ENCODE data around the gene GRB2.
"Not testable (repeated sequence)": the region's sequence is repeated elsewhere in the genome, so short reads cannot be mapped to it uniquely, and the experiment has no call there.

DNA sequence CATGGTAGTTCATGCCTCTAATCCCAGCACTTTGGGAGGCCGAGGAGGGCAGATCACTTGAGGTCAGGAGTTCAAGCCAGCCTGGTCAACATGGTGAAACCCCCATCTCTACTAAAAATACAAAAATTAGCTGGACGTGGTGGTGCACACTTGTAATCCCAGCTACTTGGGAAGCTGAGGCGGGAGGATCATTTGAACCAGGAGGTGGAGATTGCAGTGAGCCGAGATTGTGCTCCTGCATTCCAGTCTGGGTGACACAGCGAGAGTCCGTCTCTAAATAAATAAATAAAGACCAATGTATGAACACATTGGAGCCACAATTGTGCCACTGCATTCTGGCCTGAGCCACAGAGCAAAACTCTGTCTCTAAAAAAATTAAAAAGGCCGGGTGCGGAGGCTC lies 31.9 kb upstream of the GRB2 start:
- TF ChIP-seq, protein P1, sequence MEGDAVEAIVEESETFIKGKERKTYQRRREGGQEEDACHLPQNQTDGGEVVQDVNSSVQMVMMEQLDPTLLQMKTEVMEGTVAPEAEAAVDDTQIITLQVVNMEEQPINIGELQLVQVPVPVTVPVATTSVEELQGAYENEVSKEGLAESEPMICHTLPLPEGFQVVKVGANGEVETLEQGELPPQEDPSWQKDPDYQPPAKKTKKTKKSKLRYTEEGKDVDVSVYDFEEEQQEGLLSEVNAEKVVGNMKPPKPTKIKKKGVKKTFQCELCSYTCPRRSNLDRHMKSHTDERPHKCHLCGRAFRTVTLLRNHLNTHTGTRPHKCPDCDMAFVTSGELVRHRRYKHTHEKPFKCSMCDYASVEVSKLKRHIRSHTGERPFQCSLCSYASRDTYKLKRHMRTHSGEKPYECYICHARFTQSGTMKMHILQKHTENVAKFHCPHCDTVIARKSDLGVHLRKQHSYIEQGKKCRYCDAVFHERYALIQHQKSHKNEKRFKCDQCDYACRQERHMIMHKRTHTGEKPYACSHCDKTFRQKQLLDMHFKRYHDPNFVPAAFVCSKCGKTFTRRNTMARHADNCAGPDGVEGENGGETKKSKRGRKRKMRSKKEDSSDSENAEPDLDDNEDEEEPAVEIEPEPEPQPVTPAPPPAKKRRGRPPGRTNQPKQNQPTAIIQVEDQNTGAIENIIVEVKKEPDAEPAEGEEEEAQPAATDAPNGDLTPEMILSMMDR (IDR thresholded peaks at IDR 0.05): not testable (repeated sequence)
- not testable (repeated sequence) for TF ChIP-seq POLR2AphosphoS5, POLR2A (IDR thresholded peaks at IDR 0.05)

Data from prostate gland (tissue), 2 donors.